ENCODE results near the gene TMEM117.

TMEM117 gene

GRCh38 chr12:43835656-43836474 lies at the start of gene TMEM117:
Gene TMEM117 (plus strand): TSS chr12:43836081.
- Mint-ChIP-seq H3K4me1 (peaks cover 55% of the 10 kb centered on the region), H3K4me3 (peak within 1 kb of the TSS; percentile 69), H3K27ac (peak within 1 kb of the TSS; percentile 81), H3K9me3 (no peaks in the 10 kb centered on the region), H3K36me3 (no peaks in the 10 kb centered on the region)
- peak; percentile 76 for ATAC-seq
- peak; percentile 59 to 84 for DNase-seq (ENCODE audit: low spot score in 2 of 2)

GRCh38 chr12:43786899-43787693 lies 48.8 kb upstream of the TMEM117 start:
- no peak overlapping the region for H3K27ac Mint-ChIP-seq
- no peaks in the 10 kb centered on the region for H3K4me1 Mint-ChIP-seq
- no peaks in the 10 kb centered on the region for H3K9me3 Mint-ChIP-seq
- ATAC-seq (no peak), DNase-seq (ENCODE audit: low spot score in 2 of 2) (no peak)
- peaks cover 57% of the 10 kb centered on the region for H3K36me3 Mint-ChIP-seq
- H3K4me3 Mint-ChIP-seq, result no peak overlapping the region

- no peaks in the 10 kb centered on the region for H3K4me1 Mint-ChIP-seq
- no peaks in the 10 kb centered on the region for H3K9me3 Mint-ChIP-seq
- no peak overlapping the region for H3K4me3 Mint-ChIP-seq
- no peak overlapping the region for H3K27ac Mint-ChIP-seq
- DNase-seq (ENCODE audit: low spot score in 2 of 2) (no peak), ATAC-seq (no peak)
- peaks cover 51% of the 10 kb centered on the region for H3K36me3 Mint-ChIP-seq
These were observed 45.9 kb upstream of the TMEM117 start for GRCh38 chr12:43789941-43790340.

GRCh38 chr12:43795716-43796280 lies 40.1 kb upstream of the TMEM117 start:
- peaks cover 70% of the 10 kb centered on the region for H3K36me3 Mint-ChIP-seq
- DNase-seq (ENCODE audit: low spot score in 2 of 2) (no peak), ATAC-seq (no peak)
- H3K9me3 Mint-ChIP-seq, result no peaks in the 10 kb centered on the region
- no peak overlapping the region for H3K27ac Mint-ChIP-seq
- no peak overlapping the region for H3K4me3 Mint-ChIP-seq
- no peaks in the 10 kb centered on the region for H3K4me1 Mint-ChIP-seq

GRCh38 chr12:43797561-43798217 lies 38.2 kb upstream of the TMEM117 start:
- Mint-ChIP-seq H3K9me3 (no peaks in the 10 kb centered on the region), H3K27ac (no peak overlapping the region), H3K4me1 (no peaks in the 10 kb centered on the region), H3K4me3 (no peak overlapping the region), H3K36me3 (peaks cover 89% of the 10 kb centered on the region)
- no peak for ATAC-seq
- no peak for DNase-seq (ENCODE audit: low spot score in 2 of 2)

DNA sequence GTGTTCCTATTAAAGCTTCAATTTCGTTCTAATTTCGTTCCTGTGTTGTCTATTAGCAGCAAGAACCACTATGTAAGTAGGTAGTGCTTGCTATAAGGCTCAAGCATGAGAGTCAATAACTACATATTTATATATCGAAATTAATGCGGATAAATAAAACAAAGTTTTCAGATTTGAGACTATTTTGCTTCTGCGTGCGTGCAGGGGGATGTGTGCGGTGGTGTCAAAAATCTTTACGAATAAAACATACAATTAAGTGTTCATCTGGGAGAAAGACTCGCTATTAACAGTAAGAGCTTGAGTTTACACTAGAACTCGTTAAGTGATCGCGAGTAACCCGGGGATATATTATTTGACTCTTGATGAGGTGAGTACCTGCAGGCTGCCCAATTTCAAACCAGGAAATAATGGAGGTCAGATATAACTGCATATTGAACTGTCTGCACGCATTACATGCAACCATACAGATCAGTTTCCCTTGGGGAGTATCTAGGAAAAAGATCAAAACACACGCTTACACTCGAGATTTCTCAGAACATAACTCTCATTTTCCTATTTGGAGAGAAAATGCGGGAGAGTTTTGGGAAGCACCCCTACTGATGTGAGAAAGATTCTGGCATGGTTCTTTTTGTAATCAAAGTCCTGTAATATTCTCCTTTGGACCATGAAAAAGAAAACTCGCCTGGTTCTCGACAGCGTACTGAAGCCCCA lies 30.6 kb upstream of the TMEM117 start:
- ATAC-seq (no peak), DNase-seq (ENCODE audit: low spot score in 2 of 2) (no peak)
- no peaks in the 10 kb centered on the region for H3K9me3 Mint-ChIP-seq
- peaks cover 6% of the 10 kb centered on the region for H3K4me1 Mint-ChIP-seq
- H3K27ac Mint-ChIP-seq, result peak overlapping the region; percentile 99
- peak overlapping the region; percentile 94 for H3K4me3 Mint-ChIP-seq
- H3K36me3 Mint-ChIP-seq, result peaks cover 64% of the 10 kb centered on the region

- peaks cover 6% of the 10 kb centered on the region for H3K4me1 Mint-ChIP-seq
- peak; percentile 86 to 93 for DNase-seq (ENCODE audit: low spot score in 2 of 2)
- peak within 1 kb of the TSS; percentile 94 for H3K4me3 Mint-ChIP-seq
- ATAC-seq, result peak; percentile 99
- peak within 1 kb of the TSS; percentile 99 for H3K27ac Mint-ChIP-seq
- no peaks in the 10 kb centered on the region for H3K9me3 Mint-ChIP-seq
- H3K36me3 Mint-ChIP-seq, result peaks cover 56% of the 10 kb centered on the region
These were observed 29.8 kb upstream of the TMEM117 start, which contains the start of gene TWF1 for GRCh38 chr12:43805860-43806736. Gene TWF1 (minus strand): TSS chr12:43806317. CDS start chr12:43806245, 72 bp downstream.

DNA sequence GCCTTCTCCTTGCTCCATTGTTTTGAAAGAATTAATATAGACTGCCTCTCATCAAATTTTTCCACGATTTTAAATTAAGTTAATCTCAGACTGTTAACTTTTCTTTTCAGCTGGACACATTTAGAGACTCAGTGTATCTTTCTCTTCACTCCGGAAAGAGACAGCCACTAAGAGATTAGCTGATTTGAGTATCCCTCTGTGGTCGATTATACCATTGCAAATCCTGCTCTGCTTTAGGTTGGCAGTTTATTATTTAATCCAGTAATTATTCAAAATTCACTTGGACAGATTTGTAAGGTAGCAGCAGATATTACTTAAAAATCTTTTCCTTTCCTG lies 29.2 kb upstream of the TMEM117 start:
- H3K27ac Mint-ChIP-seq, result peak overlapping the region; percentile 99
- DNase-seq (ENCODE audit: low spot score in 2 of 2) (no peak), ATAC-seq (no peak)
- H3K36me3 Mint-ChIP-seq, result peaks cover 50% of the 10 kb centered on the region
- peaks cover 6% of the 10 kb centered on the region for H3K4me1 Mint-ChIP-seq
- peak overlapping the region; percentile 94 for H3K4me3 Mint-ChIP-seq
- H3K9me3 Mint-ChIP-seq, result no peaks in the 10 kb centered on the region

GRCh38 chr12:43807386-43807785 lies 28.5 kb upstream of the TMEM117 start:
- ATAC-seq, result no peak
- no peaks in the 10 kb centered on the region for H3K9me3 Mint-ChIP-seq
- peaks cover 6% of the 10 kb centered on the region for H3K4me1 Mint-ChIP-seq
- DNase-seq (ENCODE audit: low spot score in 2 of 2), result no peak
- H3K27ac Mint-ChIP-seq, result peak overlapping the region; percentile 99
- H3K36me3 Mint-ChIP-seq, result peaks cover 43% of the 10 kb centered on the region
- H3K4me3 Mint-ChIP-seq, result peak overlapping the region; percentile 94

GRCh38 chr12:43812057-43812456 lies 23.8 kb upstream of the TMEM117 start:
- Mint-ChIP-seq H3K4me3 (no peak overlapping the region), H3K27ac (no peak overlapping the region)
- ATAC-seq, result no peak

DNA sequence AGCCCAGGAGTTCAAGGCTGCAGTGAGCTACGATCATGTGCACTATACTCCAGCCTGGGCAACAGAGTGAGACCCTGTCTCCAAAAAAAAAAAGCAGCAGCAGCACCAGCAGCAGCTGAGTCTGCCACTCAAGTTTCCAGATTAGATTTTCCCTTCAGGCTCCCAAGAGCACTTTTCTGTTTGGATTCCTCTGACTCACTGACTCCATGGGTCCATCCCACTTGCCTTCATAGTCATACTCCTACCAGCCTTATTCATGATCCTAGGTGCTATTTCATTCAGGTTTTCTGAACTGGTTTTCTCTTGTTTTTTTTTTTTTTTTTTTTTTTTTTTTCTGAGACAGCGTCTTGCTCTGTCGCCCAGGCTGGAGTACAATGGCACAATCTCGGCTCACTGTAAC lies 23.0 kb upstream of the TMEM117 start:
- no peak overlapping the region for H3K4me3 Mint-ChIP-seq
- H3K9me3 Mint-ChIP-seq, result no peaks in the 10 kb centered on the region
- DNase-seq (ENCODE audit: low spot score in 2 of 2), result no peak
- H3K36me3 Mint-ChIP-seq, result peaks cover 13% of the 10 kb centered on the region
- H3K27ac Mint-ChIP-seq, result no peak overlapping the region
- H3K4me1 Mint-ChIP-seq, result peaks cover 16% of the 10 kb centered on the region
- ATAC-seq, result no peak

More at GRCh38 chr12:43812057-43812456, 23.8 kb upstream of the TMEM117 start:
- Mint-ChIP-seq H3K36me3 (peaks cover 13% of the 10 kb centered on the region), H3K4me1 (peaks cover 16% of the 10 kb centered on the region), H3K9me3 (no peaks in the 10 kb centered on the region)
- DNase-seq (ENCODE audit: low spot score in 2 of 2), result no peak

- Mint-ChIP-seq H3K4me3 (no peak overlapping the region), H3K9me3 (no peaks in the 10 kb centered on the region)
- no peak for ATAC-seq
These were observed 20.5 kb upstream of the TMEM117 start for GRCh38 chr12:43815416-43815815.

GRCh38 chr12:43816168-43816567 lies 19.7 kb upstream of the TMEM117 start:
- ATAC-seq, result peak; percentile 96

More at GRCh38 chr12:43815416-43815815, 20.5 kb upstream of the TMEM117 start:
- no peak overlapping the region for H3K27ac Mint-ChIP-seq
- no peak for DNase-seq (ENCODE audit: low spot score in 2 of 2)
- H3K4me1 Mint-ChIP-seq, result peaks cover 16% of the 10 kb centered on the region
- H3K36me3 Mint-ChIP-seq, result peaks cover 7% of the 10 kb centered on the region

More at GRCh38 chr12:43816168-43816567, 19.7 kb upstream of the TMEM117 start:
- no peak overlapping the region for H3K4me3 Mint-ChIP-seq
- H3K27ac Mint-ChIP-seq, result peak overlapping the region; percentile 4
- DNase-seq (ENCODE audit: low spot score in 2 of 2), result no peak
- H3K9me3 Mint-ChIP-seq, result no peaks in the 10 kb centered on the region
- peaks cover 16% of the 10 kb centered on the region for H3K4me1 Mint-ChIP-seq
- peaks cover 7% of the 10 kb centered on the region for H3K36me3 Mint-ChIP-seq
